ACHN (cell line): Measurements from ENCODE around the gene STARD13.

ENCODE experiments used
- DNase-seq: peaks from one replicate; pipeline ENCODE4 v3.0.0-alpha.2; 2015
- in situ Hi-C: cut with HindIII; loops from 2 replicates; pipeline ENCODE4 v1.10.0; 2017; ENCODE audit warnings: low sequenced_read_pairs, low pct_ligation_motif_present, low pct_unique_long_range_greater_than_20kb

STARD13 gene

GRCh38 chr13:33212396-33212795 is 73.2 kb downstream of the STARD13 start:
- in situ Hi-C loops: no loop called here
- no peak for DNase-seq

DNA sequence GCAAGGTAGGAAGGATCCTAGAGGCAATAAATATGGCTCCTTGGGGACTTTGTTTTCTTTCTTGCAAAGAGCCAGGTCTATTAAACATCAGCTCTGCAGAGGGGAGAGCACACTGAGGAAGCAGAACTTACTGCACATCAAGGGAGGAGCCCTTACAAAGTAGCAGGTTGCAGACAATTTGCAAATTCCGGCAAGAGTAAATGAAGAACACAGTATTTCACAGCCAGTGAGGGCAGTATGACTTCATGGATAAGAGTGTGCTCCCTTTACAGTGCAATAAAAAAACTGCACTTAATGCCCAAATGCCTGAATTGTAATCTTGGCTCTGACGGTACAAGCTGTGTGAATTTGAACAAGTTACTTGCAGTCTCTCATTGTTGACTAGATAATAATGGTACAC is 75.5 kb downstream of the STARD13 start:
- in situ Hi-C loops: no loop called here
- no peak for DNase-seq

GRCh38 chr13:33208290-33209220 is 77.0 kb downstream of the STARD13 start:
- in situ Hi-C loops: no loop called here
- DNase-seq: no peak

GRCh38 chr13:33207615-33207961 is 78.0 kb downstream of the STARD13 start:
- in situ Hi-C loops: no loop called here
- no peak for DNase-seq

- in situ Hi-C loops: no loop called here
- DNase-seq: no peak
Observed at GRCh38 chr13:33206945-33207614, 78.5 kb downstream of the STARD13 start.

GRCh38 chr13:33206425-33206824 is 79.1 kb downstream of the STARD13 start:
- no peak for DNase-seq

GRCh38 chr13:33205804-33206221 is 79.7 kb downstream of the STARD13 start:
- in situ Hi-C loops: no loop called here
- DNase-seq: no peak

More at GRCh38 chr13:33206425-33206824, 79.1 kb downstream of the STARD13 start:
- in situ Hi-C loops: no loop called here

GRCh38 chr13:33205224-33205623 is 80.3 kb downstream of the STARD13 start:
- DNase-seq: no peak
- in situ Hi-C loops: no loop called here

DNA sequence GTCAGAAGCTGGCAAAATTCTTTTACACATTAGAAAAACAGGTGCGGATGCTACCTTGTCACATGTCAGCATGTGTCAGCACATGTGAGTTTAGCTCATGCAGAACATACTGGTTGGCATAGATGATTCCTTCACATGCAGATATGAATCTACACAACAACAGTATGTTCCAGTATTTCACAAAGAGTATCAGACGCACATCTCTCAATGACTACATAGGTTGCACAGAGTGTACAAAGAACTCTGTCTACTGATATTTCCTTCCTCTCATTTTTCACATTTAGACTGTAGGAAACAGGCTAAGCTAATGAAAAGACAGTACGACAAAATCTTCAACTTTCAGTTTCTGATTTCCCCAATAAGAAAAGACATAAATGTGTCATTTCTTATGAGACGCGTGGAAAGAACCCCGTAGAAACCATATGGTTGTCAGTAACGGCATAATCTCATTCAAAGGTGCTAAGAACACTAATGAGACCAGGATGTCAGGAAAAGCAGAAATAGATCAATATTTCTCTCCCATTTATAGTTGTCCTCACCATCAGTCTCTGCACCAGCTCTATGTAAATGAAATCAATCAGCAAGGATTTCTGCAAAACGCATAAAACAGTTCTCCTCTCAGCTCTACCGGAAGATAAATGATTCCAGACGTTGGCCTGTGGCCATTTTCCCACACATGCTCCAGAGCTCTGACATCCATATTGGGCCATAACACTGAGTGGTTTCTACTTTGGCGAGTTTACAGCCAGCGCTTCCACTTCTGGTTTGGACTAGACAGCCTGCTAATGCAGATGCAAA is 81.2 kb downstream of the STARD13 start:
- in situ Hi-C loops: no loop called here
- DNase-seq: no peak

DNA sequence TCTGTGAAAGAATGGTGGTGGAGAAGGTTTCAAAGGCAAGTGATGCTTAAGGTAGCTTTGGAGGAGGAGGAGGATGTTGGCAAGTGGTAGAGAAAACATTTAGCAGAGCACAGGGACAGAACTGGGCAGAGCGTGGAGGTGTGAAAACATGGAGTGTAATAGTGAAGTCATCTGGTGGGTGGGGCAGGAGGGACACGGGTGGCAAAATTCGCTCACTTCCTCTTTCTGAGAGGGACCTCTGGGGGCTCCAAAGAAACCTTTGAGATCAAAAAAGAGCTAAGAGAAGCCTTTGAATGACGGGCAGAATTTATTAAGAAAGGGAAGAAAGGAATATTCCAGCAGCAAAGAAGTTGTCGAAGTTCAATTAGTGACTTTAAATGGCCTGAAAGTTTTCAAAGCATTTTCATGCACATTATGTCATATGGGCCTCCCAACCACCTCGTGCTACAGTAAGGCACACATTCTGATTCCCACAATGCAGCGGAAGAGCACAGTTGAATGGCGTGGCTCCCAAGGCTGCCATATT is 82.8 kb downstream of the STARD13 start:
- in situ Hi-C loops: no loop called here

DNA sequence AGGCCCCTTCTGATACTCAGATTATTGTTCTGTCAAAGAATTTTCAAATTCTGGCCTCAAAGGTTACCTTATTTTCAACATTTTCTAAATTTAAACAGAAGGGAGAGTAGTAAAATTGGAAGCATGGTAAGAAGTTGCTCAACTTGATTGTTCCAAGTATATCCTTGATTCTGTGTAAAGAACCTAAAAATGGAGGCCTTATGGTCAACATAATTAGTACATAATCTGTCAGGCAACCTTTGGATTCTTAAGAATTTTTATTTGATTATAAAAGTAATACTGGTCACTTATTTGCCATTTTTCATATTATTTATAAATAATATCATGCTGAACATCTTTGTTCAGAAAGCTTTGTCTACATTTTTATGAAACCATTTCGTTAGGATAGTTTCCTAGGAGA is 83.9 kb downstream of the STARD13 start:
- no peak for DNase-seq
- in situ Hi-C loops: no loop called here

More for the DNA sequence above, 82.8 kb downstream of the STARD13 start:
- no peak for DNase-seq

DNA sequence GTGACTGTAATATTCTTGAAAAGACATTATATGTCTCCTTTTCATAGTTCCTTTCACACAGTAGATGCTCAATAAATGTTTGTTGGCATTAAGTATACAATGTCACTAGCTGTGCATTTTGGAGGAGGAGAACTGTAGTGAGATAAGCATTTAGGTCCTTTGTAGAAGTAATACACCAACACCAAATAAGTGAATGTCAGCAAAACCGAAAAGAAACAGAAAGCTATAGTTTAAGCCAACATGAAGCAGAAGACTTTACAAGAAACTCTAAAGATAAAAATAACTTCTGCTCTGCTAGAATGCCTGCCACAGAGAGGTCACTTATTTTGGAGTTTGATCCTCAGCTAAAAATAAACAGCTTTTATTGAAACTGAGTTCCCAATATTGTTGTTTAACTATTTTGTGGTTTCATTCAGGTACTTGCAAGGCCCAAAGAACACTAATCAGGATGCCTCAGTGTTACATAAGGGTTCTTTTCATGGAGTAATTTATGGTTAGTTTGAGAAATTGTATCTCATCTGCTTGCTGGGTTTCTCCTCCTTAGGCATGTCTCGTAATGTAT is 86.2 kb downstream of the STARD13 start:
- no peak for DNase-seq
- in situ Hi-C loops: no loop called here

GRCh38 chr13:33197541-33197971 is 88.0 kb downstream of the STARD13 start:
- in situ Hi-C loops: no loop called here
- no peak for DNase-seq

- DNase-seq: no peak
- in situ Hi-C loops: no loop called here
Observed at GRCh38 chr13:33196767-33197166, 88.8 kb downstream of the STARD13 start.

DNA sequence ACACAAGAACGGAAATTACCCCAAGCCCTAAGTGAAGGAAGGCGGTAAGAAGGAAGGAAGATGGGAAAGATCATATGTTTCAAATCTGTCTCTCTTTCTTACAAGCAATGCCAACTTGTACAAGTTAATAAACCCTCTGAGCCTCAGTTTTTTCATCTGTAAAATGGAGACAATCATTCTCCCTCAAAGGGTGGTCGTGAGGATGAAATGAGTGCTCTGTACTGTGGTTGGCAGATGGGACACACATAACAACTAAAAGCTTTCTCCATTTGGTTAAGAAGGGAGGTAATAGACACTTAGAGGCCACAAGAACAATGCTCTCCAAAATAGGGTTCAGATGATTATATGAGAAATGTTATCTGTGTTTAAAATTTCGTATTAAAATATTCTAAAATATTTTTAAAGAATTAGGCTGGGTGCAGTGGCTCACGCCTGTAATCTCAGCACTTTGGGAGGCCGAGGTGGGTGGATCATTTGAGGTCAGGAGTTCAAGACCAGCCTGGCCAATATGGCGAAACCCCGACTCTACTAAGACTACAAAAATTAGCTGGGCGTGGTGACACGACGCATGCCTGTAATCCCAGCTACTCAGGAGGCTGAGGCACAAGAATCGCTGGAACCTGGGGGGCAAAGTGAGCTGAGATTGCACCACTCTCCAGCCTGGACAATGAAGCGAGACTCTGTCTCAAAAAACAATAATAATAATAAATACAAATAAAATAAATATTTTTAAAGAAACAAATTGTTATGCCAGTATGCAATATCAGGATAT is 89.7 kb downstream of the STARD13 start:
- no peak for DNase-seq
- in situ Hi-C loops: no loop called here

- peak; percentile 26 for DNase-seq
- in situ Hi-C loops: no loop called here
Observed at GRCh38 chr13:33194820-33195692, 90.5 kb downstream of the STARD13 start.

DNA sequence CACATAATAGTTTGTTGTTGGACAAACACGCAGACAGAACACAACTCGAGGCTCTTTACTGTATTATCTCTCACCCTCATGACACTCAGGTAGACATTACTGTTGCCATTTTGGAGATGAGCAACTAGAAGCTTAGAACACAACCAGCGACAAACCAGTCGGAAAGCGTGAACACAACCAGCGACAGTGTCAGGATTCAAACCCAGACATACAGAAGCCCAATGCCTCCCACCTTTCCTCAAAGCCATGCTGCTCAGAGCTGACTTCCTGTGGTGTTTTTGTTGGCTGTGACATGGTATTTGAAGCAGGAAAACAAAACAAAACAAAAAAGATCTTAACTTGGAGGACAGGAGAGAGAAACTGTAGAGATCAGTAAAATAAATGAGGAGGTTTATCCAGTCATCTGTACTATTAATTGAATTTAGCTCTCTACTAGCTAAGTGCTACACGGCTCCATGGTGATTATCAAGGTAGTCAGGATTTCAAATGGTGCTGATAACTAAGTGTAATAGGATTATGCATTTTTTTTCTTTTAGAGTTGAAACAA is 92.1 kb downstream of the STARD13 start:
- no peak for DNase-seq
- in situ Hi-C loops: no loop called here
